SH-SY5Y (cell line): Measurements from ENCODE around the gene DCDC1.

Experiments
- GATA2 ChIP-seq: IDR thresholded peaks from 2 replicates; pipeline ENCODE4 v1.6.1; 2011; ENCODE audit warnings: mild to moderate bottlenecking, low read depth, low read length
- GATA3 ChIP-seq: IDR thresholded peaks from 2 replicates; pipeline ENCODE4 v1.6.1; 2011; ENCODE audit warnings: low read depth, mild to moderate bottlenecking, low read length, moderate library complexity

DNA sequence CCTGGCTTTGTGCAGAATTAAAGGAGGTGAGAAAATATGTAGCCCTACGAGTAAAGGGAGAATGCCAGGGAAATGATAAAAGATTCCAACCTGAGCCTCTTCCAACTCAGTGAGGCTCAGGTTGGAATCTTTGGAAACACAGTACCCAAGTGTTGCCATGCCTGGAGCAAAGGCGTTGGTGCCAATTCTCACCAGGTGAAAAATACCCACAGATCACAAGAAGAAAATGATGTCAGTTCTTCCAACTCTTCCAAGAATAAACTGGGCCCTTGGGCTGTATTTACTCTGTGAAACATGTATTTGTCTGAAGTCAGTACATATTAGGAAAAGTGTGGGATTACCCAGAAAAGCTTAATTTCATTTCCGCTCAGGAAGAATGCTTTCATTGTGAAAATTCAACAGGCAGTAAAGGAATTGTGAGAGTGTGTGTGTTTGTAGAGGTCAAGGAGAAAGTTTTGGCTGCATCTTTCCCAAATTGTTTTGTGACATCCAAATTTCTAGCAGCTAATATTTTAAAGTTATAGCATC lies 548.0 kb downstream of the DCDC1 start:
- TF ChIP-seq GATA2 (no peak), GATA3 (no peak)
